HG03521 (cell line): ENCODE data around the gene ZNF827.

Source experiments
- ATAC-seq: cut with Tn5 transposase; IDR thresholded peaks from one replicate; pipeline ENCODE4 v1.9.1; 2021; ENCODE audit warnings: mild to moderate bottlenecking, moderate library complexity; ENCODE audit not compliant: unreplicated experiment

Gene ZNF827

DNA sequence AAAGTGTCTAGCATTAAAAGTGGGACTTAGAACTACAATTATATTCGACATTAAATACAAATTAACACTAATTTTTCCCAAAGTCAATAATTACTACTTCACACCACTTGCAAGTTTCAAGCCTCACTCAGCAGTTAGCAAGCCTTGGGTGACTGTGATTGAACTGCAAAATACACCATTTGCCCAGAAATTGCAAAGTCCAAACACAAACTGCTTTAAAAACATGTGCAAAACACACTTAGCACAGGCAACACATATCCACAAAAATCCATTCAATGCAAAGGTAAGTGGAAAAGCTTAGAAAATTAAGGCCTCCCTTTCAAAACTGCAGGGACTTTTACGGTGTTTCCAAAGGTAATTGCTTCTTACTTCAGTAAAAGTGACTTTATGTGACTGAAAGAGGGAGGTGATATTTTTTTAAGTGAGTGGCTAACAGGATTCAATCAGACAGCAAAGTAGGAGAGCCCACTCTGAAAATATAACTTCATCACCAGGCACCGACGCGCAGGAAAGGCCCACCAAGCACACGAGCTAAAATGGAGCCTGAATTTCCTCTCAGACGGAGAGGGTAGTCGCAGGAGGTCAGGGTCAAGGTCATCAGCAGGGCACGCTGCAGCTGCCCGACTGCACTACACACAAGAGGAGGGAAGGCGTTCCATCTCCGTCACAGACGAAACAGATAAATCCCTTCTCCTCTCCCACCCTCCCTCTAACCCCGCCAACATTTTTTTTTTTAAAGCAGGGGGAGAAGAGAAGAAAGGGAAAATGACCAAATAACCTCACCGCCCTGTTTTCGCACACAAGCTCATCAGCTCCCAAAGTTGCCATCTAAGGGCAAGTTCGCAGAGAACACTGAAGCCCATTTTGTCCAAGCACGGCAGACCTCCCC lies 3.1 kb downstream of the ZNF827 start:
- ATAC-seq: peak; percentile 26

DNA sequence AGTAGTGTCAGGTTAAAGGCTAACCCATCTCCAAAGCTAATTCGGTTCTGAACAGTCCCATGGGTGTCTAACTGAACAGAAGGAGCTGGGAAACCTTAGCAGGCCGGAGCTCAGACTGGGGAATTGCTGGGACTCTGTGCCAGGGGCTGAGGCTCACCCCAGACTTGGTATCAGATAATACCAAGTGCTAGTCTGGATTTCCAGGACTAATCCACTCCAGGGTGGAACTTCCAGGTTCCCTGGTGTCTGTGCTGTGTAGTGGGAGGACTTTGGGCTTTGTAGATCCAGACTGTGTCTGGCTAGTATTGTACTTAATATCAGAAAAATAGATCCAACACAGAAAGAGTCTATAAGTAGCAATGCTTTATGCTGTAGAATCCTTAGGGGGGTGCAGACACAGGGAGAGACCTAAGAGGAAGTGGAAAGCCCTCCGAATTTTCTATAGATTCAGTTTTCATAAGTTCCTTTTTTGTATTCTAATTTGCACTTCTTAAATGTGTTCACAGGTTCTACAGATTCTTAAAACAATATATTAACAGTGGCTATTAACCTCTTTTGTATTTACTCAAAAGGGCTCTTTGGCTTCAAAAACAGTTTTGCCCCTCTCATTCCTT lies 4.1 kb downstream of the ZNF827 start:
- ATAC-seq: no peak

GRCh38 chr4:145933134-145933533 lies 5.5 kb downstream of the ZNF827 start:
- no peak for ATAC-seq

DNA sequence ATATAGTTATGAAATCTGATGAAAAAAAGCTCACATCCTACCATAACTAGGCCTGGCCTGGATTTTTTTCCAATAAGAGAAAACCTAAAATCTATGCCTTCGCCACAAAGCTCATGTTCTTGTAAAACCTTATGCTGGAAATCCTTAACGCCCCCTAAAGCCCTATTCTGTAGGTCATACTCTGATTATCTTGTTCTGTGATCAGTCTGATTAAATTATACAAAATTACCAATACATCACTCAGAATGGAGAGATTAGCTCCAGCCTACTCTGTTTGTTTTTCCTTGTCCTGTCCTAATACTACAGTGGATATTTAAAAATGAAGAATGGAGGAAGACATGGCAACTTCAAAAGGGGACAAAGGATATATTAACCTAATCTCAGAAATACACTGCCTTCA lies 7.2 kb downstream of the ZNF827 start:
- ATAC-seq: no peak

DNA sequence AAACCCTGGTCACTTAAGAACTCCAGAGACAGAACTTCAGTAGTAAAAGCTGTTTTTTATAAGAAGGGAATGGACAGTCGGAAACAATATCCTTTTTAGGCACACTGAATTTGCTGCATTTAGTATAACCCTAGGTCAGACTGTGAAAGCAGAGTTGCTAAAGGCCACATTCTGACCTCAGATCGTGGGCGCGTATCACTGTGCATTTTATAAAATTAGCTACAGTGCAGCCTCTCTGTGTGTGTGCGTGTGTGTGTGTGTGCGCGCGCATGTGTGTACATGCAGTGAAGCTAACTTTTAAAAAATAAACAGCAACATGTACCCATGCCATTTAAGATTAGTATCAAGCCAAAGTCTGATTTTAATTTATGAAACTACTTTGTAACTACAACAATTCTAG lies 8.0 kb downstream of the ZNF827 start:
- no peak for ATAC-seq

DNA sequence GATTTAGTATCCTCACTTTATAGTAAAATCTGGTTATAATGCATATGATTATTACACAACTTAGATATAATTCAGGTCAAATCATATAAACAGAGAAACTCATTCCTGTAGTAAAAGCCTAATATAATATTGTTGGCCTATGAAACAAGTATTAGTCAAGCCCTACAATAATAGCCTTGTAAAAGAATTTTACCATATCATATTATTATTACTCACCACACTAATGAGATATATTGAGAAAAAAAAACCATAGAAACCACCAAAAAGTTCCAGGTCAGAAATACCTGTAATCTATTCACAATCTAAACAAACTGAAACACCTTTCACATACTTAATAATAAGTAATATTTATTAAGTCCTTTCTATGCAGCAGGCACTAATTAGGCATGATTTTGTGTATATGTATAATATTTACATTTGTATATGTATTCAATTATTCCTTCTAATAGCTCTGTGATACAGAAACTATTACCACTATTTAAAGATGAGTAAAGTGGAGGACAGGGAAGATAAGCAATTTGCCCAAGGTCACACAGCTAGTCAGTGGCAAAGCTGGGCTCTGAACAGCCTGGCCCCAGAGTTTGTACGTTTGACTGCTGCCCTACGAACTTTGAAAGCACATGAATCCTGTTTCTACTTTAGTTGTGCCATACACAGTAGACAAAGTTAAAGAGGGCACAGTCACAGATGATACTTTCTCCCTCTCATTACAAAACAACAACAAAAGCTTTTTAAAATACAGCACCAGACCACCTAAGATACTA lies 9.0 kb downstream of the ZNF827 start:
- no peak for ATAC-seq

GRCh38 chr4:145928748-145929147 lies 9.9 kb downstream of the ZNF827 start:
- ATAC-seq: no peak

GRCh38 chr4:145927030-145927429 lies 11.6 kb downstream of the ZNF827 start:
- no peak for ATAC-seq

DNA sequence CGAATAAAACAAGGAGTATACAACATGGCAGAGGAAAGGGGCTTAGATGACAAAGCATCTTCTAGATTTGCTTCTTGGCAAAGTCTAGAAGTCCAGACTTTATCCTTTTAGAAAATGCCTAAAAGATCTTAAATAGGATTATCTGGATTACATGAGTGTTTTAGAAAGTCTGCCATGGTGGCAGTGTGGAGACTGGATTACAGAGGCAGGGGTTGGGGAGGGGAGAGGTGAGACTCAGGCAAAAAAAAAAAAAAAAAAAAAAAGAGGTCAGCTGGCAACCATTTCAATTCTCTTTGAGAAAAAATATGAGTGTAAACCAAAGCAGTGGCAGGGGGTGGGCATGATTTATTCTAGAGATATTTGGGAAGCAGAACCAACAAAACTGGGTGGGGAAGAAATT lies 17.4 kb downstream of the ZNF827 start:
- ATAC-seq: no peak

GRCh38 chr4:145920205-145920604 lies 18.4 kb downstream of the ZNF827 start:
- ATAC-seq: no peak

DNA sequence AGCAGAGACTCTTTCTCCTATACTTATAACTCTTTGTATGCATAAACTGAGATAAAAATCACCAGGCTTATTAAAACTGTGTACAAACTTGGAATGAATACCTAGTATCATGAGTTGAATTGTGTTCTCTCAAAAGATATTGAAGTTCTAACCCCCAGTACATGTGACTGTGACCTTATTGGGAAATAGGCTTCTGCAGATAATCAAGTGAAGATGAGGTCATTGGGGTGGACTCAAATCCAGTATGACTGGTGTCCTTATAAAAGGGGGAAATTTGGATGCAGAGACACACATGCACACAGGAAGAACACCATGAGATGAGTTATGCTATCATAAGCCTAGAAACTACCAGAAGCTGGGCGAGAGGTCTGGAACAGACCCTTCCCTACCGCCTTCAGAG lies 26.2 kb downstream of the ZNF827 start:
- ATAC-seq: no peak

DNA sequence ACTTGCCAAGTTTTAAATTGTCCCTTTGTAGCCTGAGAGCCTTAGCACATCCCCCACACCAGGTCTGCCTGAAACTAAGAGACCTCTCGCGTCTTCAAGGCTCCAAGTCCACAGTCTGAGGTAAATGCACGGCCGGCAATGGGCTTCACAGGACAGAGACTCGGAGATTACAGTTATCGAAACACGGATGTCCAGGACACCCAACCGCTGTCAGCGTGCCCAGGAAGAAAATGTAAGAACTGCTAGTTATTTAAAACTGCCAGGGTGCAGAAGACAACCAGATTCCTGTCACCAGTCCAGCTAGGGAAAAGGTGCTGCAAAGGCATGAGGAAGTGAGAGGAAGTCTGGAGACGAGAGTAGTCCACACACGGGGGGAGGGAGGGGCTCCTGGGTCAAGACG lies 28.9 kb downstream of the ZNF827 start:
- ATAC-seq: no peak

DNA sequence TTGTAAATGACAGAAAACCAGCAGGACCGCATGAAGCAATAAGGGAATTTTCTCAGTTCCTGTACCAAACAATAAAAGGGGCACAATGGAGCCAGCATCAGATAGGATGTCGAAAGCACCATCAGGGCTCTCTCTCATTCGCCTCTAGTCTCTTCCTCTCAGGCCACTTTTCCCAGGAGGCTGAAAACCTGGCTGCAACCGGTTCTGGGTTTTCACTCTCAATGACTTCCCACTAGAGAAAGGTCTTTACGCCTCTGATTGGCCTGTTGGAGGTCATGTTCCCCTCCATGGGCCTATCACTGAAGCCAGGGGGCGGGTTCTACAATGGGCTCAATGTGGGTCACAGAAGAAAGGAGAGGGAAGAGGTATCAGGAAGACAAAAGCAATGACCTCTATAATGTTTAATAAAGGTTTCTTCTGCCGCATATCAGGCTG lies 29.3 kb downstream of the ZNF827 start:
- ATAC-seq: no peak

DNA sequence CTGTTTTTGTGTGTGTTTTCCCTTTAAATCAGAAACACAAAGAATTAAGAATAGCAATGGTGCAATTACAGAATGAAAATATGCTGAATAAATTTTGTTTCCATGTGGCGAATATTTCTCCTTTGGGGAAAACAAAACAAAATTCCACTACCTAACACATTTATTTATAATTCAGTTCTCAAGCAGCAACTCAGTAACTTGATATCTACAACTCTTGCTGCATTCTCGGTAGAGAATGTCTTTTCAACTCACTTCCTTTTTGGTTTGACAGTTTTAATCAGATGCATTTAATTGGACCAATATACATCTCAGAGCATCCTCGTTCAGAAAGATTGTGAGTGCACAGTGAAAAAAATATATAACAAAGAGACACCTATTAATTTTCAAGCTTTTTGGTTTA lies 30.8 kb downstream of the ZNF827 start:
- no peak for ATAC-seq

- no peak for ATAC-seq
Measured at GRCh38 chr4:145907390-145907789, 31.2 kb downstream of the ZNF827 start.

DNA sequence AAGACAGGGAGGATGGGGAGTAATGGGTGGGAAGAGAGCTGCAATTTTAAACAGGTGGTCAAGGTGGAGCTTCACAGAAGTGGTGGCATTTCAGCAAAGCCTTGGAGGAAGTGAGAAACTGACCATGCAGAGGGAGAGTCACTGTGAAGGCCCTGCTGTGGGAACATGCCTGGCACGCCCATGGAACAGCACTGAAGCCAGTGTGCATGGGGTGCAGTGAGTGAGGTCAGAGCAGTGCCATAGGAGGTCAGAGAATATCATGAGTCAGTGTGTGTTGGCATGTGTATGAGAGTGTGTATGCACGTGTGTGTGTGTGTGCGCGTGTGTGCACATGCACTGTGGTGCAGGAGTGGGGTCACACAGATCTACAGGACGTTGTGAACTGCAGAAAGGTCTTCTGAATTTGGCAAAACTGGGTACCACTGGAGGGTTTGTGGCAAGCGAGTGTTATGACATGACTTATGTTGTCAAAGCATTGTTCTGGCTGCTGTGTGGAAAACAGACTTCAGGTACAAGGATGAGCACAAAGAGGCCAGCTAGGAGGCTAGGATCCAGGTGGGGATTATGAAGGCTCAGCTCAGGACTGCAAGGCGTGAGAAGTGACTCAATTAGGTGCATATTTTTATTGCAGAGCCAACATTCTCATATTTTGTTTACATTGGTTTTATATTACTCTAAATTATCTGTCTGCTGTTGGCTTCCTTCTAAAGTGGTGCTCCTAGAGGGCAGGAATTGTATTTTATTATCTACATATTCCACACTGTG lies 34.0 kb downstream of the ZNF827 start:
- no peak for ATAC-seq

- ATAC-seq: no peak
Measured at GRCh38 chr4:145902522-145902921, 36.1 kb downstream of the ZNF827 start.

DNA sequence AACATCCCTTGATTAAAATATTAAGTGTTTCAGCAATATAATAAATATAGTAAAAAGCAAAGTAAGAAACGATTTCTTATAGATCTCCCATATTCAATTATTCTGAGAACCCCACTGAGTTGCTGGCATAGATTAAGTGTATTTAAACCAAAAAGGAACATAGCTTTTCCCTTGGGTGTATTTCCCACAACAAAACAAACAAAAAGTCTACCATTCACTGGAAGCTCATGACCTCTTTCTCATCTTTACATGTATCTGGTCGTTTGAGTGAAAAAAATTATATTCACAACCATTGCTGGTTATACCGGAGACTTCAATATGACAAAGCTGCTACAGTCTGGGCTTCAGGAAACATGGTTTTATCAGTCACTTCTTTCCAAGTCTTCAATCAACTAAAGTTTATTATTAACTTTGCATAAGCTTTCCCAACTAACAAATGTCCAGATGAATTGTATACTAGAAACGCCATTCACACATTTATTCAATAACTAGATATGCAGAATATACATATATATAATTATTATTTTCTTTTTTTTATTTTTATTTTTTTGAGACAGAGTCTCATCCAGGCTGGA lies 38.6 kb downstream of the ZNF827 start:
- no peak for ATAC-seq

DNA sequence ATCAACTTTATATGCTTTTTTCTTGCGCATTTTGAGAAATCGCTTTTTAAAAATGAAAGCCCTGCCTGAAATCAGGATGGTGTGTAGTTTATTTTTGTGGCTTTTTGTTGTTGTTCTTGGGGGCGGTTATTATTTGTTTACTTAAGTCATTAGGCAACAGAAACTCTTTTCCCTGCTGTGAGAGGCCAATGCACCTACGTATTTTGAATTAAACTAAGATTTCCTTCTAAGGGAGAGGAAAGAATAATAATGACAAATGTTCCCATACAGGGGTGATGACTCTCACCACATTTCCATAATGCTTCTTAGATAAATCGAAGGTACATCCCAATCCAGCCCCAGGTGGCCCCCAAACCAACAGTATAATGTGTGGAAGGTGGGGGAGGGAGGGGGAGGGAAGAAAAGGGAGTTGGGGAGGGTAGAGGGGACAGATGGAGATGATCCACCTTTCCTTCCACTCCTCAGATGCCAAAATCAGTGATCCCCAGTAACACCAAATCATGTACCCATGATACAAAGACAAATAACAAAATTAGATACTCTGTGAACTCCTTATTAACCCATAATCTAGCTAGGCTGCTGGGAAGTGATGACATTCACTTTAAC lies 39.6 kb downstream of the ZNF827 start:
- ATAC-seq: no peak

DNA sequence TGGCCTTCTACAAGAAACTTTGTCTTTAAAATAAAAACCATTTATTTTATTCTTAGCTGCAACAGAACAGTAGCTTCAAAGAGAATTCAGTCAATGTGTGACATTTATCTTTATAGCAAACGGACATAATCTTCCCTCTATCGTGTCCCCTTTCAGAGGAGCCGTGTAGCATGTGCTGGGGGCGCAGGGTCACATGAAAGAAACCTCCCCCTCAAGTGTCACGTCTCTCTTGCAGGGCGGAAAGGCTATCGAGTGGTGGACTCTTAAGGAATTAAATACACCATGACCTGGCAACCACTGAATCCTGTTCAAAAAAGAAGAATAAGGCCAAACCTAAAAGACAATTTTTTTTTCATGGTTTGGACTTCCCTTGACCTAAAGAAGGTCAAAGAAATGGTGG lies 40.2 kb downstream of the ZNF827 start:
- no peak for ATAC-seq
